Subcutaneous adipose tissue (tissue), 4 donors: ENCODE results near the gene OLFML2A. TPM values are rescaled to one million over a fixed set of nuclear protein-coding genes. Genes with fewer than 3 reads are reported as not detected.

Experiments
- CTCF ChIP-seq: fragments of 450-650 bp; IDR thresholded peaks from one replicate; pipeline ENCODE4 v1.5.1; 2016; ENCODE audit warnings: low read depth, mild to moderate bottlenecking, control low read depth, antibody characterized with exemption, moderate library complexity
- total RNA-seq, 4 donors: library from RNA; depleted of rRNA; stranded (reverse); fragments of >200 nt; gene quantifications; one replicate each; pipeline ENCODE4 v1.1.0, GENCODE V29; 2016

OLFML2A gene
- total RNA-seq, 4 donors from 2014 or later: 6.7 to 38.2 (median 12.5) TPM

GRCh38 chr9:124810663-124811355 lies 33.9 kb downstream of the OLFML2A start:
- no peak for TF ChIP-seq CTCF

GRCh38 chr9:124812441-124812876 lies 35.5 kb downstream of the OLFML2A start:
- TF ChIP-seq CTCF: no peak

- TF ChIP-seq CTCF: no peak
These were observed 36.1 kb downstream of the OLFML2A start for GRCh38 chr9:124813041-124813440.

DNA sequence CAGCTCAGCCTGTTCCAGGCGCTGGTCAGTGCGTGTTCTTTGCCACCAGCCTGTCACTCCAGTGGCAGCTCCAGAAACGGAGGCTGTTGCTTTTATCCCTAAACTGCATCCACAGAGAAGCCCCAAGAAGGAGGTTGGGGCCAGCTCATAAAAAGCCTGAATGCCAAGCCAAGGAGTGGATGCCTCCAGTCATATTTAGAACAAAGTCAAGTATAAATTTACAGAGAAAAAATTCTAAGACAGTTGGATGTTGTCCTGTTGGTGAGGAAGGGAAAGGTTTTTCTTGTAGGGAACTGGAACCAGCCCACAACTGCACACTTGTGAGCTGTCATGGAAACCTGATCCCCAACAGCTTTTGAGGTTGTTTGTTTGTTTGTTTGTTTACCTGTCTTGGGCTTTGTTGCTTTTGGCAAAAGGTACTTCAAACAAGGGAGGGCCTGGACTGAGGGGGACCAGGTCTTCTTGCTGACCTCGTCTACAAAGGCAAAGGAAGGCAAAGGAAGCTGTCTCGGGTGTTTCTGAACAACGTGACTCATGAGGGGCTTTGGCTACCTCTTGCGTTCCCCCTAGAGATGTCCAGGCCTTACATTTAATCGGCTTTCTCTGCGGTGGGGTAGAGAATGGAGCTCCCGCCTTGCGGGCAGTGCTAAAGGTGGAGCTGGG lies 36.7 kb downstream of the OLFML2A start:
- no peak for TF ChIP-seq CTCF

GRCh38 chr9:124814164-124814535 lies 37.2 kb downstream of the OLFML2A start:
- TF ChIP-seq CTCF: no peak

DNA sequence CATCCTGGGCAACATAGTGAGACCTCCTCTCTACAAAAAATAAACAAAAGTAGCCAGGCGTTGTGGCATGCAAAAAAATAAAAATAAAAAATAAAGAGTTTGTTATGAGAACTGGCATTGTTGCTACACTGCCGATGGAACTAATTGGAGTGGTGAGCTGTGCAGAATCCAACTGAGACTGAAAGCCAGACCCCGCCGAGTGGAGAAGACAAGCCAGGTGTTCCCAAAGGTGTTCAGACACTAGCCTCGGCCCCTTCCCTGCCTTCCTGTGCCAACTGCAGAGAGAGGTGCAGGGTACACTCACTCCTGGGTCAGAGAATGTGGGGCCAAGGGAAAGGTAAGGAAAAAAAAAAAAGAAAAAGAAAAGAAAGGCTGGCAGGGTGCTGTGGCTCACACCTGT lies 38.7 kb downstream of the OLFML2A start:
- TF ChIP-seq CTCF: no peak

- no peak for TF ChIP-seq CTCF
These were observed 41.7 kb downstream of the OLFML2A start for GRCh38 chr9:124818431-124819281.
